NCI-H1417 treated with DMSO at 0.1 percent for 48 hours (cell line): Measurements from ENCODE around the gene RAB5B.
A peak's percentile ranks its signal among the peaks of the same experiment; 100 is the strongest.
"Not testable (repeated sequence)": the region's sequence is repeated elsewhere in the genome, so short reads cannot be mapped to it uniquely, and the experiment has no call there.

Source experiments
- DNase-seq: peaks from one replicate; lab custom pipeline; 2025; lab: John Stamatoyannopoulos, UW

Gene RAB5B

GRCh38 chr12:55983232-55983842 lies 9.5 kb downstream of the RAB5B start:
- DNase-seq: no peak

GRCh38 chr12:55984861-55985260 lies 11.0 kb downstream of the RAB5B start:
- DNase-seq: no peak

GRCh38 chr12:55985341-55985740 lies 11.5 kb downstream of the RAB5B start:
- no peak for DNase-seq

GRCh38 chr12:55985976-55986375 lies 12.1 kb downstream of the RAB5B start:
- DNase-seq: not testable (repeated sequence)

- DNase-seq: no peak
Observed at GRCh38 chr12:55991110-55991509, 17.2 kb downstream of the RAB5B start.

GRCh38 chr12:55993230-55993853 lies 19.5 kb downstream of the RAB5B start:
- no peak for DNase-seq

- no peak for DNase-seq
Observed at GRCh38 chr12:55995366-55995765, 21.5 kb downstream of the RAB5B start.

GRCh38 chr12:55996201-55996714 lies 22.4 kb downstream of the RAB5B start:
- DNase-seq: peak; percentile 16

- DNase-seq: peak; percentile 71
Observed at GRCh38 chr12:55996715-55997534, 23.0 kb downstream of the RAB5B start, which contains the start of gene SUOX. TSS of gene SUOX (plus strand) at chr12:55997276. CDS start at chr12:56002222, 4,946 bp downstream.

- DNase-seq: no peak
Observed at GRCh38 chr12:55997535-55997859, 23.6 kb downstream of the RAB5B start.

GRCh38 chr12:55999522-55999921 lies 25.6 kb downstream of the RAB5B start:
- not testable (repeated sequence) for DNase-seq

- not testable (repeated sequence) for DNase-seq
Observed at GRCh38 chr12:55999999-56000540, 26.2 kb downstream of the RAB5B start.

- DNase-seq: no peak
Observed at GRCh38 chr12:56001487-56002100, 27.7 kb downstream of the RAB5B start.

- DNase-seq: not testable (repeated sequence)
Observed at GRCh38 chr12:56003376-56003775, 29.5 kb downstream of the RAB5B start.

GRCh38 chr12:56004211-56004610 lies 30.3 kb downstream of the RAB5B start:
- no peak for DNase-seq

- DNase-seq: peak; percentile 10
Observed at GRCh38 chr12:56007564-56008559, 34.0 kb downstream of the RAB5B start.

GRCh38 chr12:56010111-56010570 lies 36.3 kb downstream of the RAB5B start:
- no peak for DNase-seq

GRCh38 chr12:56011509-56012090 lies 37.7 kb downstream of the RAB5B start:
- no peak for DNase-seq

- no peak for DNase-seq
Observed at GRCh38 chr12:56013482-56013881, 39.6 kb downstream of the RAB5B start.

GRCh38 chr12:56014205-56014604 lies 40.3 kb downstream of the RAB5B start:
- DNase-seq: no peak
